Measurements from ENCODE around the gene MYOF. TPM values are rescaled to one million over a fixed set of nuclear protein-coding genes. Genes with fewer than 3 reads are reported as not detected.

MYOF gene
- total RNA-seq, 1 experiment from 2014 or later, result 376 TPM

- Histone ChIP-seq H3K27ac (ENCODE audit: low read length) (peak overlapping the region; percentile 79), H3K4me1 (ENCODE audit: control insufficient read depth, insufficient read depth, low read length) (peaks cover 24% of the 10 kb centered on the region), H3K36me3 (ENCODE audit: control insufficient read depth, insufficient read depth, low read length) (peaks cover 84% of the 10 kb centered on the region), H3K4me3 (ENCODE audit: low read depth in 2 of 2, low read length in 2 of 2) (no peak overlapping the region), H3K9me3 (ENCODE audit: control insufficient read depth, insufficient read depth, low read depth, low read length) (no peaks in the 10 kb centered on the region), H3K27me3 (ENCODE audit: control insufficient read depth, insufficient read depth, low read length) (no peaks in the 10 kb centered on the region)
- DNase-seq (ENCODE audit: low read depth, low spot score) (peak; percentile 84), ATAC-seq (peak; percentile 86)
- BruUV-seq (replicated peaks), result TSS peak; percentile 4
- ChIA-PET CTCF (interaction anchor here (0.6 to 4.2 kb wide), 10 partner anchors 8 to 123 kb away, joined by 3 to 37 read pairs (median 4); partner anchors contain the start of gene MYOF), POLR2A (interaction anchor here (0.7 to 1.1 kb wide), 2 partner anchors 106 to 107 kb away, joined by 3 read pairs; partner anchors contain the start of gene MYOF)
- intact Hi-C loops (cut with micrococcal nuclease; ENCODE audit: unreplicated experiment) (loop anchor here (1.0 kb wide), 1 partner anchor 106 kb away; the partner anchor contains the start of gene MYOF), in situ Hi-C loops (cut with HindIII; ENCODE audit: low pct_unique_long_range_greater_than_20kb, low sequenced_read_pairs) (no loop called here)
- no peak for TF ChIP-seq TCF7L2 (IDR thresholded peaks at IDR 0.05; ENCODE audit: low read depth, low read length)
- peak; percentile 94 for TF ChIP-seq CTCF (IDR thresholded peaks at IDR 0.05)
- TF ChIP-seq POLR2AphosphoS5 (IDR thresholded peaks at IDR 0.05; ENCODE audit: low read depth, low read length), result peak; percentile 58
These were observed 105.5 kb downstream of the MYOF start for GRCh38 chr10:93376372-93377293.

GRCh38 chr10:93370961-93371360 is 111.2 kb downstream of the MYOF start:
- ATAC-seq (no peak), DNase-seq (ENCODE audit: low read depth, low spot score) (no peak)
- CTCF ChIA-PET, result no interaction called here
- Histone ChIP-seq H3K27ac (ENCODE audit: low read length) (no peak overlapping the region), H3K4me3 (ENCODE audit: low read depth in 2 of 2, low read length in 2 of 2) (no peak overlapping the region), H3K9me3 (ENCODE audit: control insufficient read depth, insufficient read depth, low read depth, low read length) (no peaks in the 10 kb centered on the region), H3K4me1 (ENCODE audit: control insufficient read depth, insufficient read depth, low read length) (no peaks in the 10 kb centered on the region), H3K27me3 (ENCODE audit: control insufficient read depth, insufficient read depth, low read length) (no peaks in the 10 kb centered on the region), H3K36me3 (ENCODE audit: control insufficient read depth, insufficient read depth, low read length) (peaks cover 82% of the 10 kb centered on the region)
- intact Hi-C loops (cut with micrococcal nuclease; ENCODE audit: unreplicated experiment) (no loop called here), in situ Hi-C loops (cut with HindIII; ENCODE audit: low pct_unique_long_range_greater_than_20kb, low sequenced_read_pairs) (no loop called here)
- POLR2A ChIA-PET, result interaction anchor here (0.6 to 0.7 kb wide), 2 partner anchors 99 to 125 kb away, joined by 3 read pairs; no protein-coding TSS in a partner anchor
- TF ChIP-seq POLR2AphosphoS5 (IDR thresholded peaks at IDR 0.05; ENCODE audit: low read depth, low read length), result no peak
- no peak for TF ChIP-seq TCF7L2 (IDR thresholded peaks at IDR 0.05; ENCODE audit: low read depth, low read length)
- TF ChIP-seq CTCF (IDR thresholded peaks at IDR 0.05), result no peak
- no peak for TF ChIP-seq REST (IDR thresholded peaks at IDR 0.05; ENCODE audit: insufficient read depth in 1 of 2, low read depth in 2 of 2, low read length in 1 of 2)
- no peak for TF ChIP-seq SIN3A (IDR thresholded peaks at IDR 0.05; ENCODE audit: borderline replicate concordance, insufficient read depth, low read depth, low read length)
- BruUV-seq (replicated peaks), result no TSS peak
